CD4-positive, alpha-beta T cell treated with Interleukin-15 for 1 hour (primary cell): ENCODE measurements around the gene TNNI2.
"Not testable (repeated sequence)": the region's sequence is repeated elsewhere in the genome, so short reads cannot be mapped to it uniquely, and the experiment has no call there.

ENCODE experiments used
- DNase-seq: peaks from one replicate; pipeline ENCODE4 v3.0.0-alpha.2; 2020

Gene TNNI2

DNA sequence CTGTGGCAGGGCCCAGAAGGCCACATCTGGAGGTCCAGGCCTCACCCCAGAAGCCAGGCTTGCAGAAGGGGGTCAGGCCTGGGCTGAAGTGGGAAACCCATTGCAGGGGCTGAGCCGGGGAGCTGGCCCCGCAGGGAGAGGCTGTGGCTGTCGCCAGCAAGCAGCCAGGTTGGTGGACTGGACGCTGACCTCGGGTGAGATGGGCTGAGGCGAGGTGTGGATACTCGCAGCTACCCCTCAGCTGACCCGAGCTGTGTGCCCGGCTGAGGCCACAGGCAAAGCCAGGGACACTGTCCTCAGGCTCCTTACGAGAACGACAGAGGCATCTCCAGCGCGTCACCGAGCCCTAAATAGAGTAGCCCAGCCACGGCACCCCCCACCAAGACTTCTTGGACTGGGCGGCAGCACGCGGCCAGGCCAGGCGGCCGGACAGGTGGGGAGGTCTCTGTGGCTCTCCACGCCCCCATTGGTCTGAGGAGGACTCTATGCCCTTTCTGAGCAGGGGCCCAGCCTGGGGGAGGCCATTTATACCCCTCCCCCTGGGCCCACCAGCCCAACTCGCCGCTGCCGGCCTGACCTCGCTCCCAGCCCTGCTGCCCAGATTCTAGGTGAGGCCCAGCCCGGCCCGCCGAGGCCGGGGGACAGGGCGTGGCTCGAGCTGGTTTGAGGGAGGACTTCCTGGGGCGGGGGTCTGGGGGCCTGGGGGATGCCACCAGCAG lies at the start of gene TNNI2:
TSS of gene TNNI2 (plus strand) at position 556 of the 719 bp plus-strand sequence. CDS start 716 bp downstream, outside the sequence.
- no peak for DNase-seq

DNA sequence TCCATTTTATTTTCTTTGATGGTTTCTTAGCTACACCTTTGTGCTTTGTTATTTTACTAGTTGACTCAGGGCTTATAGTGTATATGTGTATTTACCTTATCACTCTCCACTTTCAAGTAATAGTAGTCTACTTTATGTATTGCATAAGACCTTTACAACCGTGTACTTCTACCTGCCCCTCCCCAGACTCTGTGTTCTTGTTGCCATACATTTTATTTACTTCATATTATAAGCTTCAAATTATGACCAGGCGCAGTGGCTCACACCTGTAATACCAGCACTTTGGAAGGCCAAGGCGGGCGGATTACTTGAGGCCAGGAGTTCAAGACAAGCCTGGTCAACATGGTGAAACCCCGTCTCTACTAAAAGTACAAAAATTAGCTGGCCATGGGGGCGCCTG lies 46.9 kb upstream of the TNNI2 start:
- DNase-seq = no peak

DNA sequence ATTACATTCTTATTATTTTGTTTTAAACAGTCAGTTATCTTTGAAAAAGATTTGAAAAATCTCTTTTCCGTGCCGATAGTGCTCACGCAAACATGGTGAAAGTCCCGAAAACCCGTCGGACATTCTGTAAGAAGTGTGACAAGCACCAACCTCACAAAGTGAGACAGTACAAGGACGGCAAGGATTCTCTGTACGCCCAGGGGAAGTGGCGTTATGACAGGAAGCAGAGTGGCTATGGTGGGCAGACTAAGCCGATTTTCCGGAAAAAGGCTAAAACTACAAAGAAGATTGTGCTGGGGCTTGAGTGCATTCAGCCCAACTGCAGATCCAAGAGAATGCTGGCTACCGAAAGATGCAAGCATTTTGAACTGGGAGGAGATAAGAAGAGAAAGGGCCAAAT lies 46.3 kb upstream of the TNNI2 start:
- no peak for DNase-seq

DNA sequence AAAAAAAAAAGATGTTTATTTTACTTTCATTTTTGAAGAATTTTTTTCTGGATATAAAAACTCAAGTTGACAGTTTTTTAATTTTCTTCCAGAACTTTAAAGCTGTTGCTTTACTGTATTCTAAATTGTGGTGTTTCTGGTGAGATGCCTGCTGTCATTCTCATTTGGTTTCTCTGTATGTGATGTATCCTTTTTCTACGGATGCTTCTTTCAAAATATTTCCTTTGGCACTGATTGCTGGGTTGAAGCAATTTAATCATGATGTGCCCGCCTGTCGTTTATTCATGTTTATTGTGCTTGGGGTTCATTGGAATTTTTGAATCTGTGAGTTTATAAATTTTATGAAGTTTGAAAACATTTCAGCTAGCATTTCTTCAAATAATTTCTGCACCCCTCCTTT lies 45.7 kb upstream of the TNNI2 start:
- no peak for DNase-seq

DNA sequence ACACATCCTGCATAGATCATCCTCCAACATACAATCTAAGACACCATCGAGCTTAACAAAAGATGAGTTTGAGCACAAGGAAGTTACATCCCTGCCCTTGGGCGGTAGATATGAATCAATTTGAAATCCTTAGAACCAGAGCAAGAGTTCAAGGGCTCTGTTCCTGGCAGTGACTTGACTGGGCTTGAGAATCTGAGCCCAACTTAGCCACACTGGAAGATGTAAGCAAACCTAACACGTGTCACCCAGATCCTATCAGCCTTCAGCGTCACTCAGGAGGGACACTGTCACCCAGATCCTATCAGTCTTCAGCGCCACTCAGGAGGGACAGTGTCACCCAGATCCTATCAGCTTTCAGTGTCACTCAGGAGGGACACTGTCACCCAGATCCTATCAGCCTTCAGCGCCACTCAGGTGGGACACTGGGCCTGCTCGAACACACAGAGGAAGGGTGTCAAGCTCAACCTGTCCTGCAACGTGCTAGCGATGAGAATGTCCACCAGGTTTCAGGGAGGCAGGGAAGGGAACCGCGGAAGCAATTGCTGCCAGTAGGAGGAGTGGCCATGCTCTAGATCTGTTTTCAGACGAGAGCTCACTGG lies 42.3 kb upstream of the TNNI2 start:
- DNase-seq = no peak

DNA sequence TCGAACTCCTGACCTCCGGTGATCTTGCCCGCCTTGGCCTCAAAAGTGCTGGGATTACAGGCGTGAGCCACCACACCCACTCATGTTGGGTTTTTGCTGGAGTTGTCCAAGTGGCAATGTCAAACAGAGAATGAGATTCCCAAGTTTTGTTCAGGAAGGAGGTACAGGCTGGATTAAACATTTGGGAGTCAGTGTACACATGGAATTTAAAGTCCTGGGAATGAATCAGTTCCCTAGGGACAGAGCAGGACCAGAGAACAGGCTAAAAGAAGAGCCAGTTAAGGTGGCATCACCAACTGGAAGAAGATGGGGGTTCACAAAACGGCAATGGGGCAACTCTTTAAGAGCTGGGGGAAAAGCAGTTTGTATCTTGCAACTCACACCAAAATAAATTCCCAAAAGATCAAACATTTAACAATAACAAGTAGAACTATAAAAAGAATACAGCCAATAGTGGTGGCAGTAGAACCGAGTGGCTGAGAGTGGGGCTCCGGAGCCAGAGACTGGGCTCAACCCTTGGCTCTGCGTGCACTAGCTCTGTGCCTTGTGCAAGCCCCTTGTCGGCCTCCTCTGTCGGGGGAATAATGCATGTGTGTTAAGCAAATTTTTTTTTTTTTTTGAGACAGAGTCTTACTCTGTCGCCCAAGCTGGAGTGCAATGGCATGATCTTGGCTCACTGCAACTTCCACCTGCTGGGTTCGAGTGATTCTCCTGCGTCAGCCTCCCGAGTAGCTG lies 41.2 kb upstream of the TNNI2 start:
- no peak for DNase-seq

DNA sequence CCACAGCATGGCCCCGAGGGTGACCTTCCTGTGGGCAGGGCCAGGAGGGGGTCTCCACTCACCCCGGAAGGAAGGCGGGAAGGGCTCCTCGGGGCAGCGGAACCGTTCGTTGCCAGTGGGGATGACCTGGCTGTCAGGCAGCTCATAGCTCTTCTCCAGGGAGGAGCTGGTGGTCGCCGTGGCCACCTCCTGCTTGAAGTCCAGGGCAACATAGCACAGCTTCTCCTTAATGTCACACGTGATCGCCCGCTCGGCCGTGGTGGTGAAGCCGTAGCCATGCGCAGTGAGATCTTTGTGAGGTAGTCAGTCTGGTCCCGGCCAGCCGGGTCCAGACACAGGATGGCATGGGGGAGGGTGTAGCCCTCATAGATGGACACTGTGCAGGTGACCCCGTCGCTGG lies 35.5 kb upstream of the TNNI2 start:
- DNase-seq = no peak

DNA sequence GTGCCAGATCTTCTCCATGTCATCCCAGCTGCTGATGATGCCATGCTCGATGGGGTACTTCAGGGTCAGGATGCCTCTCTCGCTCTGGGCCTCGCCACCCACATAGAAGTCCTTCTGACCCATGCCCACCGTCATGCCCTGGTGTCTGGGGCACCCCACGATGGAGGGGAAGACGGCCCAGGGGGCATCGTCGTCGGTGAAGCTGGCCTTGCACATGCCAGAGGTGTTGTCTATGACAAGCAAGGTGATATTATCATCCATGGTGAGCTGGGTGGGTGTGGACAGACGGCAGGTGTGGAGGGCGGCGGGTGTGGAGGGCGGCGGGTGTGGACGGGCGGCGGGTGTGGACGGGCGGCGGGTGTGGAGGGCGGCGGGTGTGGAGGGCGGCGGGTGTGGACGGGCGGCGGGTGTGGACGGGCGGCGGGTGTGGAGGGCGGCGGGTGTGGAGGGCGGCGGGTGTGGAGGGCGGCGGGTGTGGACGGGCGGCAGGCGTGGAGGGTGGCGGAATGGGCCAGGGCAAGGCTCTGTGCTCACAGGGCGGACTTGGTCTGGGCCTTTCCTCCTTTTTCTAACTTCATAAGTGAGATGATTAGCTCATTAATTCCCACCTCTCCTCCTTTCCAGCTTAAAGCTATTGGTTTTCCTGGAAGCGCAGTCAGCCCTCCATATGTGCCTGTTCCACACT lies 34.8 kb upstream of the TNNI2 start:
- not testable (repeated sequence) for DNase-seq

DNA sequence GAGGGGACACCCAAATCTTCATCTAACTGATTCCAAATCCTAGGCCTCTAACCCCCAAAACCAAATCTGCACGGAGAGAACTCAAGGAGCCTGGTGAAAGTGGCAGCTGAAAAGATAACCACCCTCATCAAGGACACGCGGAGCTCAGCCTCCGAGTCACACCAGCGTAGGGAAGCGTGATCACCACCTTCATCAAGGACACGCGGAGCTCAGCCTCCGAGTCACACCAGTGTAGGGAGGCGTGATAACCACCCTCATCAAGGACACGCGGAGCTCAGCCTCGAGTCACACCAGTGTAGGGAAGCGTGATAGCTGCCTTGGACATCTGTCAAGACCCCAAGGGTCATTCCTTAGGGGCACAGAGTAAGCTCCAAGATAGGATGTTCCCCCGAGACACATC lies 33.3 kb upstream of the TNNI2 start:
- DNase-seq = no peak

DNA sequence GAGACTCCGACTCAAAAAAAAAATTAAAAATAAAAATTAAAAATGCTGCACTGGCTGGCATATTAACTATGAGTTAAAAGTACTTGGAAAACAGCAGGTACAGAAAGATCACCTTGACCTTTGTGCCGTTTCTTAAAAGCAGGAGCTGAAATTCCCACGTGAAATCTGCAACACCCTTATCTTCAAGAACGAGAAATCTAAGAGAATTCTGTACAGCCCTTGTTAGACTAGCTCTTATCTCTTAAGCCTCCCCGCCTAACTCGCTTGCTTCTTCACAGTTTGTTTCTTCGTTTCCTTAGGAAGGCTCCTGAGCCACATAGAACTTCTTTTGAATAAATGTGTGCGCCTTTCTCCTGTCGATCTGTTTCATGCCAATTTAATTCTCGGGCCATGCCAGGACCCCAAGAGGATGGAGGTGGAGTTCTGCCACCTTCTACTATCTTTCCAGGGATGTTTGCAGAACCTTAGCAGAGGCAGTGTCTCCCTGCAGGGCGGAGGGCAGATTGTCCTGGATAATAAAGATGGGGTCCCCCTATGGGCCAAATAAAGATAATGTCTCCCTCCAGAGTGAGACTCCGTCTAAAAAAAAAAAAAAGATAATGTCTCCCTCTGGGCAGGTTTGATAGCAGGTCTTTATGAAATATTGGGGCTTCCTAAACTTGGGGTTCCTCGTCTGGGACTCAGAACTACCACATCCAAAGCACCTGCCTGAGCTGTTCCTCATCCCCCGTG lies 31.4 kb upstream of the TNNI2 start:
- DNase-seq = no peak

DNA sequence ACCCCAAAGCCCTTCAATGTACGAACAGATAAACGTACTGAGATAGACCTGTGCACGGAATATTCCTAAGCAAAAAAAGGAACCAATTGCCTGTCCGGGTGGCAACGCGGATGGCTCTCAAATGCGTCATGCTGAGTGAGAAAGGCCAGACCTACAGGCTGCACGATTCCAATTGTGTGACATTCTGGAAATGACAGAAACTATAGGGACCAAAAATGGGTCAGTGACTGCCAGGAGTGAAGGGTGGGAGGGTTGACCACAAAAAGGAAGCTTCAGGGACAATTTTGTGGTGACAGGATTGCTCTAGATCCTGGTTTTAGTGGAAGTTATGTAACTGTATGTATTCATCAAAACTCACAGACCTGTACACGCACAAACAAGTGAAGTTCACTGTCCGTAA lies 28.0 kb upstream of the TNNI2 start:
- DNase-seq = peak; percentile 32

DNA sequence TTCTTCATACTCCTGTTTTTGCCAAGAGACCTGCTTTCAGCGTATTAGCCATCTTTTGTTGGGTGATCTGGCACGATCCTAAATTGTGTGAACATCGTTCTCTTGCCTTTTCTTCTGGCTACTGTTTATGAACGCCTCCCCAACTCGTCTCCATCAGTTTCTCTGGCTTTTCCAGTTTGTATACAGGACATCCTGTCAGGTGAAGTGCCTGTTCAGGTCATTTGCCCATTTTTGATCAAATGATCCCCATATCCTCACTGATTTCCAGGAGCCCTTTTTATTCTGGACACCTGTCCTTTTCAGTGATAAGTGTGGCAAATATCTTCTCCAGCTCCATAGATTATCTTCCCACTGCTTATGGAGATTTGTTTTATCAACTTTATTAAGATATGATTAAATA lies 26.5 kb upstream of the TNNI2 start:
- no peak for DNase-seq

DNA sequence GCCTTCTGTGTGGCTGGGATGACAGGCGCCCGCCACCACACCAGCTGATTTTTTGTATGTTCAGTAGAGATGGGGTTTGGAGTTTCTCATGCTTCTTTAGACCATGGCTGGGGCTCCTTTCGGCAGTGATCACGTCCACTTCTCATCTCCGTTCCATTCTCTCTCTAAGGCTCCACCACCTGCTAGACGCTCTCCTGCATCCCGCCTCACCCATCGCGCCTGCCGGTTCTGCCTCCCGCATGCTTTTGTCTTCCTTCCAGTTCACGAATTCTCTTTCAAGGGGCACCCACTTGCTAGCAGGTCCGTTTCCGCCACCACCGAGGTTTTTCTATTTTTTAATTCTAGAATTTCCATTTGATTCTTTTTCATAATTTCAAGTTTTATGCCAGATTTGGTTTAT lies 26.0 kb upstream of the TNNI2 start:
- DNase-seq = no peak

DNA sequence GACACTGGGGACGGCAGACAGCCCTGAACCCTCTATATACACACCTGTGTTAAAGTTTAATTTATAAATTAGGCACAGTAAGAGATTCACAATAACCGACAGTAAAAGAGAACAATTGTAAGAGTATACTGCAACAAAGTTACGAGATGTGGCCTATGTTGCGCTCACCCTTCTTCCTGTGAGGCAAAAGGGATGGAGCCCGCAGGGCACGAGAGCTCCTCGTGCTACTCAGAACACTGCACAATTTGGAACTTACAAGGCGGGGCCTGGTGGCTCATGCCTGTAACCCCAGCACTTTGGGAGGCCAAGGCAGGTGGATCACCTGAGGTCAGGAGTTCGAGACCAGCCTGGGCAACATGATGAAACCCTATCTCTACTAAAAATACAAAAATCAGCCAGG lies 25.4 kb upstream of the TNNI2 start:
- not testable (repeated sequence) for DNase-seq

DNA sequence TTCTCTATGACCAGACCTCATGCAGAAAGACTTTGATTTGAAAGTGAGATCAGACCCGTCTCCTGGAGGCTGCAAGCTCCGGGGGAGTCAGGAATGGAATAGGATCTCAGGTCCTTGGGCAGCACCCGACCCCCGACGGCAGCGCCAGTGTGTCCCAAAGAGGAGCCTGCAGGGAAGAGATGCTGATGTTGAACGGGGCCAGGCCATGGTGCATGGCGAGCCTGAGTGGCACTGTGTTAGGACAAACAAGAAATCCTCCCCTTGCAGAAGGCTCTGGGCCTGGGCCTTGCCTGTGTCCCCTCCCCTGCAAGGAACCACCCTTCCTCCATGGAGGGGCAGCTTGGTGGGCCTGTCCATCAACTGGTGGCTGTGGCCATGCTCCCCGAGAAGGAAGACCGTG lies 24.1 kb upstream of the TNNI2 start:
- DNase-seq = no peak

DNA sequence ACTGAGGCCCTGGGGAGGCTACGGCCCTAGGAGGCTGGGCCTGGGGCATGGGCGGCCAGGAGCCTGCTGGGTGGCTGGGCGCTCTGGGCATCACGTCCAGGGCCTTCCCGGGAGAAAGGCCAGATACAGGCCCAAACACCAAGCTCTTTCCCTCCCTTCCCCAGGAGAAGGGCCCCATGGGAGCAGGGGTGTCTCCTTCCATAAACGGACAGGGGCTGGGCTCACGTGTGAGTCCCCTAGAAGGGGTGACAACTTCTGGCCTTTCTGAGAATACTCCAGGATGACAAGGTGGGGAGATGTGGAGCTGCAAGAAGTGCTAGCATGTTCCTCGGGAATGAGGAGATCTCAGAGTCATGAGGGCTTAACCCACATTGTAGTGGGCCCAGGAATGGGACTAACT lies 23.5 kb upstream of the TNNI2 start:
- DNase-seq = no peak

DNA sequence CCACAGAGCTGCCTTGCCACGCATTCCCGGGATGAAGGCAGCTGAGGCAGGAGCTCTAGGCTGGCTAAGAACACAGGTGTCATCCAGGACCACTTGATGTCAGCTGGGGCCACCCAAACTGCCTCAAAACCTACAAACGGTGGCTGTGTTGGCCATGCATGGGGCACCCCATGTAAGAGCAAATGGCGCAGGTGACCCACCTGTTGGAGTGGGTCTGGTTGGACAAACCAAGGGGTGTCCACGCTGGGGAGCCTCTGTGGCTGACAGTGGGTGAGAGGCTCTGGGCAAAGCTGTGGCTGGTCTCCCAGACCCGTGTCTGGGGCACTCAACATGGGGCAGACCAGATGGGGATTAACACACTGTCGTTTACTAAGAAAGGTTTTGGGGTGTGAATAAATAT lies 23.0 kb upstream of the TNNI2 start:
- no peak for DNase-seq

DNA sequence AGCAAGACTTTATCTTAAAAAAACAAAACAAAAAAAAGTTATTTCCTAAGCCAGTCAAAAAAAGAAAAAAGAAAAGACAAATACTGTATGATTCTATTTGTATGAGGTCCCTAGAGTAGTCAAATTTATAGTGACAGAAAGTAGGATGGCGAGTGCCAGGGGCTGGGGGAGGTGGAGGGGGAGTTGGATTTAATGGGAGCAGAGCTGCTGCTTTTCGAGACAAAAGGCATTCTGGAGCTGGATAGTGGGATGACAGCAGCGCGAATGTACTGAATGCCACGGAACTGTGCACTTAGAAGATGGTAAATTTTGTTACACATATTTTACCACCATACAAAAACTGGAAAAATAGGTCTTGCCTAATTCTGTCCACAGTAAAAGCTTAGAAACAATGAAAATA lies 21.8 kb upstream of the TNNI2 start:
- no peak for DNase-seq

DNA sequence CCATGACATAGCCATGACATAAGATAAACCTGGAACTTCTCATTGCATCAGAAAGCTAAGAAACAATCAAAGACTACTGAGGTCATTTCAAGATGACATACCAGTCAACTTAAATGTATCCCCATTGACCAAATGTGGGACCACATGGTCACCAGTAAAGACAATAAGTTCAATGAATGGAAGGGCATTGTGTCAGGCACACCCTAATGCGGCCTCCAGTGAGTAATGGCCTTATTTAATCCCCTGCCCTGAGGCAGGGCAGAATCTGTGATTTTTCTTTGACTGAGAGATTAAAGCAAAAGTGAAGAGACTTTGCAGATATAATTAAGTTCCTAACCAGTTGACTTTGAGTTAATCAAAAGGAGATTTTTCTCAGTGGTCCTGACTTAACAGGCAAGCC lies 21.3 kb upstream of the TNNI2 start:
- DNase-seq = no peak

DNA sequence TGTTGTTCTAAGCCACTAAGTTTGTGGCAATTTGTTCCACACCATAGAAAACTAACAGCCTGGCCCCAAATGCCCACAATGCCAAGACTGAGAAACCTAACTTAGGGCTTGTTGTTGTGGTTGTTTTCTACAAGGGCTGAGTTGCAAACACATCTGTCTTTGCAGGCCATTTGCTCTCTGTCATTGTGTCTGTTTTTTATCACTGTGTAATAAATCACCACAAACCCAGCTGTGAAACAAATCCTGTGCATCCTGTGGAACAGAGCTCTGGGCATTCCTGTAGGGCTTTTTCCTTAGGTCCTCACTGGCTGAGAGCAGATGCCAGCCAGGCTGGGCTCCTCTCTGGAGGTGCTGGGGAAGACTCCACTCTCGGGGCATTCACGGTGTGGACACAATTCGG lies 19.7 kb upstream of the TNNI2 start:
- no peak for DNase-seq

DNA sequence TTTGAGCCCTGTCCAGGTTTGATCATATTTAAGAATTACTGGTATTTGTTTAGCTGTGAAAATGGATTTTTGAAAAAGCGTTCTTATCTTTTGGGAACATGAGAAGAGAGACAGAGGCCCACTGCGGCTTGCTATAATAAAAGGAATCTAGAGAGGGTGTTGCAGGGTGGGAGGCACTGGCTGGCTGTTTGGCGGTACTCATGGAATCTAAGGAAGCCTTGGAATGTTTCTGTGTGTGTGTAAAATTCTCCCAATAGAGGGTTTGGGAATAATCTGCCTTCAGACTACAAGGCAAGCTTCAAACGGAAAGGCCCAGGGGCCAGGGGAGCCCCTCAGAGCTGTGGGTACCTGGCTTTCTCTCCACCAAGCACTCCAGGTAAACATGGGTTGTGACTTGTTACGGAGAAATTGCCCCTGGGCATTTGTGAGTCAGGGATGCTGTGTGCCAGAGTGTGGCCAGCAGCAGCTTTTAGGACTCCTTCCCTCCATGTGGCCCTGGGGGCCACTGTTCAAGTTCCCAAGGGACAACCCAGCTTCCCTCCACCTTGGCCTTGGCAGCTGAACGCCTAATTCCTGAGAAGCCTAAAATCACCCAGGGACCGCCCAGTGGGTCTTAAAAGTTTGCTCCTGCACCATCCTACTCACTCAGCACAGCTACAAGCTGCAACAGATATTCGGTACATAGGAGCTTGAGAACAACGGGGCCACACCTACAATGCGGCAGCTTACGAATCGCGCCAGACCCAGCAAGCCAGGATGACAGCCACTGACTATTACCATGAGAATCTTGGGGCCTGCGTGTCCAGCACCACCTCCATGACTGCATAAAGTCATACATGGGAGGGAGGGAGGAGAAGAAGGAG lies 18.1 kb upstream of the TNNI2 start:
- DNase-seq = no peak

DNA sequence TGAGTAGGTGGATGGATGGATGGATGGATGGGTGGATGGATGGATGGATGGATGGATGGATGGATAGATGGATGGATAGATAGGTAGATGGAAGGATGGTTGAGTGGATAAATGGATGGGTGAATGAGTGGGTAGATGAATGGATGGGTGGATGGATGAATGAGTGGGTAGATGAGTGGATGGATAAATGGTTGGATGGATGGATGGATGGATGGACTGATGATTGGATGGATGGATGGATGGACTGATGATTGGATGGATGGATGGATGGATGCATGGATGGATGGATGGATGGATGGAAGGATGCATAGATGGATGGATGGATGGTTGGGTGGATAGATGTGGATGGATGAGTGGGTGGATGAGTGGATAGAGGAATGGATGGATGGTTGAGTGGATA lies 17.2 kb upstream of the TNNI2 start:
- DNase-seq = no peak
